ENCODE results near the gene RRP15. TPM values are rescaled to one million over a fixed set of nuclear protein-coding genes. Genes with fewer than 3 reads are reported as not detected.

RRP15 gene
- total RNA-seq, 4 donors from 2014 or later, result 1.2 to 3.8 (median 2.0) TPM

DNA sequence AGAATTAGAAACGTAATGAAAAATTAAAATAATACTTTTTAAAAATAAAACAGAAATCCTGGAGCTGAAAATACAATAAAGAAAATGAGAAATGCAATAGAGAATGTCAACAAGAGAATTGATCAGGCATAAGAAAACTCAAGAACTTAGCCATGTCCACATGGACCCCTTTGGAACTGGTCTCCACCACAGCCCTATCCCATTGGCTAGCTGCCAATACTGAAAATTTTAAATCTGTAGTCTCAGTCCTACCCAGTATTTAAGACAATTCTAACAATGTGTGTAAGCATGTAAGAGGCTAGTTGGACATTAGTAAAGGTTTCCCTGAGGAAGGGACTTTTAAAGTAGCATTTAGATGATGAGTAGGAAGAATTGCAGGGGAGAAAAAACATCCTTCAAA lies 25.8 kb upstream of the RRP15 start:
- no peak for TF ChIP-seq POLR2A (IDR thresholded peaks at IDR 0.05)
- in situ Hi-C loops (cut with MboI; ENCODE audit: low pct_ligation_motif_present in 1 of 4, low pct_unique_long_range_greater_than_20kb in 1 of 4, low sequenced_read_pairs in 3 of 4), result no loop called here

DNA sequence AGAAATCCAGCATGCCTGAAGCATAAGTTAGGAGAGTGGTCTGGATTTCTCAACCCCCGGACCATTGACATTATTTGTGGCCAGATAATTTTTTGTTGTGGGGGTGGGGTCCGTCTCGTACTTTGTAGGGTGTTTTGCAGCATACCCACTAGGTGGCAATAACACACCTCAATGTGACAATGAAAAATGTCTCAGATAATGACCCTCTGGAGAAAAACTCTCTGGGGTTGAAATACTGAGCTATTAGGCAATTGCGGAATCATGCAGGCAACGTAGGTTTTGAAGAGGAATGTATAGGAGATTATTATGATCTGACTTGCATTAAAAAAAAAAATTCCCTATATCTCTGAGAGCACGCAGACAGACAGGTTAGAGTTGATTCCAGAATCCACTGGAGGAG lies 25.3 kb upstream of the RRP15 start:
- DNase-seq, result no peak
- H3K36me3 ChIP-seq, result no peaks in the 10 kb centered on the region
- 41 to 43% methylated on average over 6 of the region's 6 CpGs for WGBS, 2 donors (ENCODE audit: low coverage in 1 of 2)
- intact Hi-C loops (cut with DNase I; ENCODE audit: low total_unique reads) (loop anchor here (1.0 kb wide), 1 partner anchor 17 kb away; no protein-coding TSS in a partner anchor), in situ Hi-C loops (cut with MboI; ENCODE audit: low pct_ligation_motif_present in 1 of 4, low pct_unique_long_range_greater_than_20kb in 1 of 4, low sequenced_read_pairs in 3 of 4) (no loop called here)
- no peaks in the 10 kb centered on the region for H3K4me1 ChIP-seq
- no peak overlapping the region for H3K4me3 ChIP-seq
- no peaks in the 10 kb centered on the region for H3K27me3 ChIP-seq
- no peaks in the 10 kb centered on the region for H3K9me3 ChIP-seq
- no peak overlapping the region for H3K27ac ChIP-seq
- TF ChIP-seq POLR2A (IDR thresholded peaks at IDR 0.05) (no peak), POLR2AphosphoS5 (IDR thresholded peaks at IDR 0.05) (no peak), EP300 (IDR thresholded peaks at IDR 0.05; ENCODE audit: low read depth) (no peak)

More for the DNA sequence above, 25.8 kb upstream of the RRP15 start:
- Histone ChIP-seq H3K27ac (no peak overlapping the region), H3K9me3 (no peaks in the 10 kb centered on the region), H3K4me1 (no peaks in the 10 kb centered on the region), H3K36me3 (no peaks in the 10 kb centered on the region), H3K27me3 (no peaks in the 10 kb centered on the region), H3K4me3 (no peak overlapping the region)
- intact Hi-C loops (cut with DNase I; ENCODE audit: low total_unique reads), result no loop called here
- 57 to 62% methylated on average over 1 of the region's 1 CpG for WGBS, 2 donors (ENCODE audit: low coverage in 1 of 2)
- DNase-seq, result no peak

DNA sequence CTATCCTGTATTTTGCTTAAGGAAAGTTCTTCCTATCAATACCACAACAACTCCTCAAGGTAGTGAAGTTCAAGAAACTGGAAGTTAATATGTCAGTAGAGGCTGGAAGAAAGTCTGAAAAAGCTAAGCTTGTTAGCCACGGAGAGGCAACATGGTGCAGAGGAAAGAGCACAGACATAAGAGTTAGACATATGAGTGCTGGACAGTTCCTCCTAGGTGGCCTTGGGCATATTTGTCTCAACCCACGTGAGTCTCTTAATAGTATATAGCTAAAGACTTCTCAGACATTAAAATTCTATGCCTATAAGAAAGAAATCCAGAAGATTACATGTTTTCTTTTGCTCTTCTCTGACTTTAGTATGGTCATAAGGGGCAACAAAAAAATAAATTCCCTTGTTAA lies 22.8 kb upstream of the RRP15 start:
- Histone ChIP-seq H3K27me3 (no peaks in the 10 kb centered on the region), H3K4me3 (no peak overlapping the region), H3K9me3 (no peaks in the 10 kb centered on the region), H3K4me1 (no peaks in the 10 kb centered on the region), H3K27ac (no peak overlapping the region), H3K36me3 (no peaks in the 10 kb centered on the region)
- no peak for DNase-seq
- intact Hi-C loops (cut with DNase I; ENCODE audit: low total_unique reads) (no loop called here), in situ Hi-C loops (cut with MboI; ENCODE audit: low pct_ligation_motif_present in 1 of 4, low pct_unique_long_range_greater_than_20kb in 1 of 4, low sequenced_read_pairs in 3 of 4) (no loop called here)
- TF ChIP-seq EP300 (IDR thresholded peaks at IDR 0.05; ENCODE audit: low read depth) (no peak), POLR2AphosphoS5 (IDR thresholded peaks at IDR 0.05) (no peak), POLR2A (IDR thresholded peaks at IDR 0.05) (no peak)
- TF ChIP-seq, protein P1, sequence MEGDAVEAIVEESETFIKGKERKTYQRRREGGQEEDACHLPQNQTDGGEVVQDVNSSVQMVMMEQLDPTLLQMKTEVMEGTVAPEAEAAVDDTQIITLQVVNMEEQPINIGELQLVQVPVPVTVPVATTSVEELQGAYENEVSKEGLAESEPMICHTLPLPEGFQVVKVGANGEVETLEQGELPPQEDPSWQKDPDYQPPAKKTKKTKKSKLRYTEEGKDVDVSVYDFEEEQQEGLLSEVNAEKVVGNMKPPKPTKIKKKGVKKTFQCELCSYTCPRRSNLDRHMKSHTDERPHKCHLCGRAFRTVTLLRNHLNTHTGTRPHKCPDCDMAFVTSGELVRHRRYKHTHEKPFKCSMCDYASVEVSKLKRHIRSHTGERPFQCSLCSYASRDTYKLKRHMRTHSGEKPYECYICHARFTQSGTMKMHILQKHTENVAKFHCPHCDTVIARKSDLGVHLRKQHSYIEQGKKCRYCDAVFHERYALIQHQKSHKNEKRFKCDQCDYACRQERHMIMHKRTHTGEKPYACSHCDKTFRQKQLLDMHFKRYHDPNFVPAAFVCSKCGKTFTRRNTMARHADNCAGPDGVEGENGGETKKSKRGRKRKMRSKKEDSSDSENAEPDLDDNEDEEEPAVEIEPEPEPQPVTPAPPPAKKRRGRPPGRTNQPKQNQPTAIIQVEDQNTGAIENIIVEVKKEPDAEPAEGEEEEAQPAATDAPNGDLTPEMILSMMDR (IDR thresholded peaks at IDR 0.05), result no peak
- 40 to 52% methylated on average over 2 of the region's 2 CpGs for WGBS, 2 donors (ENCODE audit: low coverage in 1 of 2)

DNA sequence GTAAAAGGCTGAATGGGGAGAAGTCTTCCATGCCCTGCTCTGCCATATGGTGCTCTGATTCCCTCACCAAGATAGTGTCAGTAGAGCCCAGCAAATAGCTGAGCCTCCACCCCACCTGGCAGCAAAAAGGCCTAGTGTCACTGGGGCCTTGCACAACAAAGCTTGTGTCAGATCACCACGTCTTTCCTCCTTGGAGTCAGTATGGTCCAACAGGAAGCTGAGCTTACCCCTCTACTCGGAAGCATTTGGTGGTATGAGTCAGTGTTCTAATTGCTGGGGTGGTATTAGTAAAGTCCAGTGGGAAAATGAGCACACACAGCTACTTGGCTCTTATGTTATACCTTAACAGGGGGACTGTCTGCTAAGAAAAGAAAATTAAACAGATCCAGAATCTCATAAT lies 18.7 kb upstream of the RRP15 start:
- no peak for DNase-seq
- in situ Hi-C loops (cut with MboI; ENCODE audit: low pct_ligation_motif_present in 1 of 4, low pct_unique_long_range_greater_than_20kb in 1 of 4, low sequenced_read_pairs in 3 of 4), result no loop called here
- Histone ChIP-seq H3K4me1 (no peaks in the 10 kb centered on the region), H3K27ac (no peak overlapping the region), H3K36me3 (no peaks in the 10 kb centered on the region), H3K4me3 (no peak overlapping the region), H3K9me3 (no peaks in the 10 kb centered on the region), H3K27me3 (no peaks in the 10 kb centered on the region)
- intact Hi-C loops (cut with DNase I; ENCODE audit: low total_unique reads), result no loop called here
- WGBS, 2 donors (ENCODE audit: low coverage in 1 of 2), result 49% methylated on average over 2 of the region's 2 CpGs; no CpG with 5 or more reads in 1 of the 2 donors
- TF ChIP-seq POLR2AphosphoS5 (IDR thresholded peaks at IDR 0.05) (no peak), POLR2A (IDR thresholded peaks at IDR 0.05) (no peak), EP300 (IDR thresholded peaks at IDR 0.05; ENCODE audit: low read depth) (no peak)
- TF ChIP-seq, protein P1 (IDR thresholded peaks at IDR 0.05), result no peak

DNA sequence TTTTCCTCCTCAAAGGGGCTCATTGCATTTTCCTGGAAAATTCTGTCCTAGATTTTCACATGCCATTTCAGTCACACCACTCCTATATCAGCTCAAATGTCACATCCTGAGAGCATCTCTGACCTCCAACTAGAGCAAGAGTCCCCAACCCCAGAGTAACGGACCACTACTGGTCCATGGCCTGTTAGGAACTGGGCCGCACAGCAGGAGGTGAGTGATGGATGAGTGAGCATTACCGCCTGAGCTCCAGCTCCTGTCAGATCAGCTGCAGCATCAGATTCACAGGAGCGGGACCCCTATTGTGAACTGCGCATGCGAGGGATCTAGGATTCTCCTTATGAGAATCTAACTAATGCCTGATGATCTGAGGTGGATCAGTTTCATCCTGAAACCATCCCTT lies 12.7 kb upstream of the RRP15 start:
- no peaks in the 10 kb centered on the region for H3K4me1 ChIP-seq
- TF ChIP-seq EP300 (IDR thresholded peaks at IDR 0.05; ENCODE audit: low read depth) (no peak), POLR2A (IDR thresholded peaks at IDR 0.05) (no peak), POLR2AphosphoS5 (IDR thresholded peaks at IDR 0.05) (no peak)
- TF ChIP-seq, protein P1 (IDR thresholded peaks at IDR 0.05), result no peak
- no peak overlapping the region for H3K4me3 ChIP-seq
- in situ Hi-C loops (cut with MboI; ENCODE audit: low pct_ligation_motif_present in 1 of 4, low pct_unique_long_range_greater_than_20kb in 1 of 4, low sequenced_read_pairs in 3 of 4) (no loop called here), intact Hi-C loops (cut with DNase I; ENCODE audit: low total_unique reads) (no loop called here)
- DNase-seq, result no peak
- H3K36me3 ChIP-seq, result no peaks in the 10 kb centered on the region
- WGBS, 2 donors (ENCODE audit: low coverage in 1 of 2), result 95% methylated on average over 6 of the region's 6 CpGs; no CpG with 5 or more reads in 1 of the 2 donors
- no peaks in the 10 kb centered on the region for H3K9me3 ChIP-seq
- no peak overlapping the region for H3K27ac ChIP-seq
- no peaks in the 10 kb centered on the region for H3K27me3 ChIP-seq

Measured in transverse colon (tissue), 4 donors.